Measurements from ENCODE around the gene POMC.
"Not testable (repeated sequence)": the region's sequence is repeated elsewhere in the genome, so short reads cannot be mapped to it uniquely, and the experiment has no call there.

Gene POMC

DNA sequence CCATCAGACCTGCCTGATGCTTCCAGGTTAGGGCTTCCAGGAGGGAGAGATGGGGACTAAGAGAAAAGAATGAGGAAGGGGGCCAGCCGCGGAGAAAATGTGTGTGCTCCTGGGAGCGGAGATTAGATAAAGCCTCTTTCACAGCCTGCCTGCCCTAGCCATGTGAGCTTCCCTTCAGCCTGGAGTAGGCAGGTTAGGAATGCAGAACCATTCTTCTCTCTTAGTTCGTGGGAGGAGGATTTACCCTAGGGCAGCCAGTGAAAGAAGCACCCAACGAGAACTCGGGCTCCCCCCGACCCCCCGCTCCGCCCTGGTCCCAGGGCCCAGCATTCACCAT is 36.1 kb downstream of the POMC start:
- Histone ChIP-seq H3K27ac (no peak overlapping the region), H3K4me3 (no peak overlapping the region), H3K27me3 (peaks cover 41 to 59% (median 52%) of the 10 kb centered on the region in 11 experiments), H3K4me1 (peaks cover 6 to 15% (median 11%) of the 10 kb centered on the region in 10 experiments; a peak in 12 of 20 replicates), H3K4me2 (peak overlapping the region in 1 of 11 experiments; percentile 35; a peak in 1 of 22 replicates), H3K36me3 (no peaks in the 10 kb centered on the region), H3K9me3 (replicated peaks in 1 of 11) (no peaks in the 10 kb centered on the region), H4K20me1 (peaks cover 0 to 3% (median 0%) of the 10 kb centered on the region in 11 experiments; a peak in 3 of 22 replicates), H3K9ac (no peak overlapping the region)
- TF ChIP-seq Cebpa-rat (IDR thresholded peaks at IDR 0.05) = no peak

DNA sequence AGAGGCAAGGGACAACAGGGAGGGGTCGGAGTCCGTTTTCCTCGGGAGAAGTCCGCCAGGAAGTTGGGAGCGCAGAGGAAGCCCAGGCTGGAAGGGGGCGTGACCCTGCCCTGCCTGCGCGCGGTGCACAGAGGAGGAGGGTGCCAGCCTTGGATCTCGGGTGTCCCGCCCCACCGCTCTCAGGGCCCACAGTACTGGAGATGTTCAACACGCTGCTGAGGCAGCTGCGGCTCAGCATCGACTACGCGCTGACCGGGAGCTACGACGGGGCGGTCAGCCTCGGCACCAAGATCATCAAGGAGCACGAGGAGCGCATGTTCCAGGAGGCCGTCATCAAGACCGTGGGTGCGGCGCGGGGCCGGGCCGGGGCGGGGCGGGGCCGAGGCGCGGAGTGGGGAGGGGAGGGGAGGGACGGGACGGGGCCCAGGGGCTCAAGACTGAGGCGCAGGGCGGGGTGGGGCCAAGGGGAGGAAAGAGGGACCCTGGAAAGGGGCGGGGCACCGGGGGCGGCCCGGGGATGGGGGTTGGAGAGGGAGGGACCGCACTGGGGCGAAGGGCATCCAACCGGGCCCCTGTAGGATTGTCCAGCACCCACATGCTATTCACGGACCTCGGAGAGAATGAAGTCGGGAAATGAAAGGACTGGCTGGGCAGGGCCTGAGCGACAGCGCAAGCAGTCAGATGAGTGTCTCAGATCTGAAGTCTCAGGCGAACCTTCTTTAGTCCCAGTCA is 36.6 kb downstream of the POMC start:
- Histone ChIP-seq H3K9ac (no peak overlapping the region), H3K36me3 (no peaks in the 10 kb centered on the region), H3K4me3 (peak overlapping the region in 1 of 10 experiments; percentile 12; a peak in 1 of 20 replicates), H3K4me2 (peak overlapping the region in 6 of 11 experiments; percentile 13 to 67 (median 41); a peak in 8 of 22 replicates), H3K27me3 (peaks cover 41 to 59% (median 52%) of the 10 kb centered on the region in 11 experiments), H3K9me3 (replicated peaks in 1 of 11) (no peaks in the 10 kb centered on the region), H3K4me1 (peaks cover 7 to 15% (median 11%) of the 10 kb centered on the region in 10 experiments; a peak in 12 of 20 replicates), H3K27ac (no peak overlapping the region), H4K20me1 (peaks cover 0 to 3% (median 0%) of the 10 kb centered on the region in 11 experiments; a peak in 3 of 22 replicates)
- TF ChIP-seq Cebpa-rat (IDR thresholded peaks at IDR 0.05) = no peak

DNA sequence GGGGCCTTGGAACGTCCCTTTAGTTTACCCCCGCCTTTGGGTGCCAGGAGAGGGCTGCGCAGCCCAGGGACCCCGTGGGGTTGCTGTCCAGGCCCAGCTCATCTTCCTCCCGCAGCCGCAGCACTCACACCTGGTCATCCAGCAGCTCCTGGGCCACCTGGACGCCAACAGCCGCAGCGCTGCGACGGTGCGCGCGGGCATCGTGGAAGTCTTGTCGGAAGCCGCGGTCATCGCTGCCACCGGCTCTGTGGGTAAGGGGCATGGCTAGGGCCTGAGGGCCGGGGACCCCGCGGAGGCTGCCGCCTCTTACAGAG is 37.2 kb downstream of the POMC start:
- H3K27ac ChIP-seq = no peak overlapping the region
- H3K36me3 ChIP-seq = no peaks in the 10 kb centered on the region
- no peak for TF ChIP-seq Cebpa-rat (IDR thresholded peaks at IDR 0.05)
- no peaks in the 10 kb centered on the region for H3K9me3 ChIP-seq (replicated peaks in 1 of 11)
- H3K27me3 ChIP-seq = peaks cover 41 to 59% (median 52%) of the 10 kb centered on the region in 11 experiments
- peaks cover 0 to 3% (median 0%) of the 10 kb centered on the region in 11 experiments; a peak in 3 of 22 replicates for H4K20me1 ChIP-seq
- peak overlapping the region in 6 of 11 experiments; percentile 13 to 67 (median 41); a peak in 8 of 22 replicates for H3K4me2 ChIP-seq
- peak overlapping the region in 1 of 10 experiments; percentile 12; a peak in 1 of 20 replicates for H3K4me3 ChIP-seq
- H3K9ac ChIP-seq = no peak overlapping the region
- peaks cover 11 to 18% (median 12%) of the 10 kb centered on the region in 10 experiments; a peak in 19 of 20 replicates for H3K4me1 ChIP-seq

DNA sequence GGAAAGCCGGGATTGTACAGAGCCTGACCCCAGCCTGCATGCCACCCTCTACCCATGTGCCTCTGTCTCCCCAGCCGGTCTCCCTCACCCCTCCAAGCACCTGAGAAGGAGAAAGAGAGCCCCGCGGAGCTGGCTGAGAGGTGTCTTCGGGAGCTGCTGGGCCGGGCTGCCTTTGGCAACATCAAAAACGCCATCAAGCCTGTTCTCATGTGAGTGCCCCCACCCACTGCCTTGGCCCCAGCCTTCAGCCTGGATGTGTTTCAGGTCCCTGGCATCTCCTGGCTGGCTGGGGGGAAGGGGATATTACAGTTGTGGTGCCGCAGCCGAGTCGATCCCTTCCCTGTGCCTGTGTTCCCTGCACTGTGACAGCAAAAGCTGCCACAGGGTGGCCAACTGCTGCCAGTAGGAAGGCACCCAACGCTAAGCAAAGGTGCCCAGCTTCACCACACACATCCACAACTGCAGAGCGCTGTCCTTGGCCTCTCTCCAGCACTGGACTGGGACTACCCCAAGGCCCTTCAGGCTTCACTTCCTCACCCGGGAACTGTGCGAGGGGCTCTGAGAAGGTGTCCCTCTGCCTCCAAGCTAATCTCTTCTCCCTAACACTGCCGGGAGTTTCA is 38.4 kb downstream of the POMC start:
- H3K4me3 ChIP-seq = no peak overlapping the region
- peaks cover 41 to 57% (median 52%) of the 10 kb centered on the region in 11 experiments for H3K27me3 ChIP-seq
- H3K36me3 ChIP-seq = no peaks in the 10 kb centered on the region
- peaks cover 0 to 3% (median 0%) of the 10 kb centered on the region in 11 experiments; a peak in 3 of 22 replicates for H4K20me1 ChIP-seq
- H3K9me3 ChIP-seq (replicated peaks in 1 of 11) = no peaks in the 10 kb centered on the region
- H3K27ac ChIP-seq = no peak overlapping the region
- TF ChIP-seq Cebpa-rat (IDR thresholded peaks at IDR 0.05) = no peak
- H3K4me2 ChIP-seq = no peak overlapping the region
- no peak overlapping the region for H3K9ac ChIP-seq
- peaks cover 11 to 30% (median 24%) of the 10 kb centered on the region in 10 experiments; a peak in 19 of 20 replicates for H3K4me1 ChIP-seq

DNA sequence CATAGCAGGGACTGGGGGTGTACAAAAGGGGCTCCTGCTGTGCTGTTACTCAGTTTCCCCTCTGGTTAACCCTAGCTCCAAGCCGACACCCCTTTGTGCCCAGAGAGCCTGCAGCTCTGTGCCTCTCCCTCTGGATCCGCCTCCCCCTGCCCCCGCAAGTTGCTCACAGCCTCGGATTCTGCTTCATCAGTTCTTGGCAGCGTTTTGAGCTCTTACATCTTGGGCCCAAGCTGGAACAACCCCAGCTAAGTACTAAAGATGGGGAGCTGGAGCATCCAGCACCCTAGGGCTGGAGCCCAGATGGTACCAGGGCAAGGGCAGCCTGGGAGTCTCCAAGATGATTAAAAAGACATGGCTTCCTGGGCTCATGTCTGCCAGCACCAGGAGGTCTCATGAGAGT is 40.7 kb downstream of the POMC start:
- TF ChIP-seq Cebpa-rat (IDR thresholded peaks at IDR 0.05) = no peak
- H3K4me2 ChIP-seq = peak overlapping the region in 6 of 11 experiments; percentile 1 to 92 (median 20); a peak in 6 of 22 replicates
- H3K27me3 ChIP-seq = peaks cover 28 to 33% (median 32%) of the 10 kb centered on the region in 11 experiments
- peaks cover 0 to 3% (median 0%) of the 10 kb centered on the region in 11 experiments; a peak in 3 of 22 replicates for H4K20me1 ChIP-seq
- H3K4me3 ChIP-seq = no peak overlapping the region
- no peak overlapping the region for H3K9ac ChIP-seq
- peaks cover 28 to 49% (median 43%) of the 10 kb centered on the region in 10 experiments for H3K4me1 ChIP-seq
- no peak overlapping the region for H3K27ac ChIP-seq
- no peaks in the 10 kb centered on the region for H3K9me3 ChIP-seq (replicated peaks in 1 of 11)
- no peaks in the 10 kb centered on the region for H3K36me3 ChIP-seq

DNA sequence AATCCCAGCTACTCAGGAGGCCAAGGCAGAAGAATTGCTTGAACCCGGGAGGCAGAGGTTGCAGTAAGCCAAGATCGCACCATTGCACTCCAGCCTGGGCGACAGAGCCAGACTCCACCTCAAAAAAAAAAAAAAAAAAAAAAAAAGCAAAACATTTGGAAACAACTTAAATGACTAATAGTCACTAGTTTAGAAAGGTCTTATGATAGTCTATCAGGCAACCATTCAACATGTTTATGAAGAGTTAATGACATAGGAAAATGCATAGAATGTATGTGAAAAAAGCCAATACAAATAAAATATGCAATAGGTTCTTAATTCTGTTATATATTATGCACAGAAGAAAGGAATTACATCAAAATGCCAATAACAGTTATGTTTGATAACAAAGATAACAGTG is 41.3 kb downstream of the POMC start:
- H3K36me3 ChIP-seq; H3K27ac ChIP-seq; H3K4me3 ChIP-seq; H3K9me3 ChIP-seq (replicated peaks in 1 of 11); H3K4me2 ChIP-seq; H4K20me1 ChIP-seq; H3K9ac ChIP-seq: not testable (repeated sequence)
- H3K27me3 ChIP-seq = peaks cover 22 to 28% (median 27%) of the 10 kb centered on the region in 11 experiments
- peaks cover 28 to 49% (median 43%) of the 10 kb centered on the region in 10 experiments for H3K4me1 ChIP-seq

DNA sequence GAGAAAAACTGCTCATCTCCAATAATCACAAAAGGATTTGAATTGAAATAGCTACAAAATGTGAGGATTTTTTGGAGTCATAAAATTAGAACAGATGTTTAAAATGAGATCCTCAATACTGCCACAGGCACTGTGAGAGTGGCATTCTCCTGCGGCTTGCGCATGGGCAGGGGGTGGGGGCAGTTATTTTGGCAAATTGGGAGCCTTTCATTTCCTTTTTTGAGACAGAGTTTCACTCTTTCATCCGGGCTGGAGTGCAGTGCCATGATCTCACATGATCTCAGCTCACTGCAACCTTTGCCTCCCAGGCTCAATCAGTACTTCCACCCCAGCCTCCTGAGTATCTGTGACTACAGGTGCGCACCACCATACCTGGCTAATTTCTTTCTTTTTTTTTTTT is 42.4 kb downstream of the POMC start:
- H3K4me2 ChIP-seq = peak overlapping the region in 8 of 11 experiments; percentile 11 to 60 (median 28); a peak in 14 of 22 replicates
- peaks cover 28 to 49% (median 43%) of the 10 kb centered on the region in 10 experiments for H3K4me1 ChIP-seq
- TF ChIP-seq Cebpa-rat (IDR thresholded peaks at IDR 0.05) = no peak

DNA sequence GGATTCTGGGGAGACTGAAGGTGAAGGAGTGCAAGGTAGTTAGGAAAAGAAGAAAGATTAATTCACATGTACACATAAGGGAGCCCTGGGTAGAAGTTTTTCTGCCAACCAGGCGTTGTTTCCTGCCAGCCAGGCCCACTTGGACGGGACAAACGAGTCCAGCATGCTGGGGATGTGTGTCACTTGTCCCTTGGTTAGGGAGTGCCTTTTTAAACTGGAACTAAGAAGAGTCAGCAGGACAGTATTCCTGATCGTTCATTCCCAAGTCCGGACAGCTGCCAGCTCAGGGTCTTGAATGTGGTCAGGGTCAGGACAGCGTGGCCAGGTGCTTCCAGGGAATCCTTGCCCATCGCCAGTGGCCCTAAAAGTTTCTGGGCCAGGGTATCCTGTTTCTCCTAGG is 43.2 kb downstream of the POMC start:
- no peak for TF ChIP-seq Cebpa-rat (IDR thresholded peaks at IDR 0.05)
- no peak overlapping the region for H3K27ac ChIP-seq
- no peak overlapping the region for H3K4me3 ChIP-seq
- H4K20me1 ChIP-seq = no peaks in the 10 kb centered on the region
- no peaks in the 10 kb centered on the region for H3K36me3 ChIP-seq
- peak overlapping the region in 5 of 11 experiments; percentile 18 to 77 (median 42); a peak in 8 of 22 replicates for H3K4me2 ChIP-seq
- peaks cover 5 to 9% (median 8%) of the 10 kb centered on the region in 11 experiments for H3K27me3 ChIP-seq
- peaks cover 28 to 49% (median 43%) of the 10 kb centered on the region in 10 experiments for H3K4me1 ChIP-seq
- no peaks in the 10 kb centered on the region for H3K9me3 ChIP-seq (replicated peaks in 1 of 11)
- H3K9ac ChIP-seq = no peak overlapping the region

More for the DNA sequence above, 42.4 kb downstream of the POMC start:
- no peak overlapping the region for H3K4me3 ChIP-seq
- H4K20me1 ChIP-seq = peaks cover 0 to under 1% (median 0%) of the 10 kb centered on the region in 11 experiments; a peak in 2 of 22 replicates
- no peak overlapping the region for H3K9ac ChIP-seq
- H3K27ac ChIP-seq = no peak overlapping the region
- no peaks in the 10 kb centered on the region for H3K36me3 ChIP-seq
- peaks cover 13 to 17% (median 16%) of the 10 kb centered on the region in 11 experiments for H3K27me3 ChIP-seq
- no peaks in the 10 kb centered on the region for H3K9me3 ChIP-seq (replicated peaks in 1 of 11)

DNA sequence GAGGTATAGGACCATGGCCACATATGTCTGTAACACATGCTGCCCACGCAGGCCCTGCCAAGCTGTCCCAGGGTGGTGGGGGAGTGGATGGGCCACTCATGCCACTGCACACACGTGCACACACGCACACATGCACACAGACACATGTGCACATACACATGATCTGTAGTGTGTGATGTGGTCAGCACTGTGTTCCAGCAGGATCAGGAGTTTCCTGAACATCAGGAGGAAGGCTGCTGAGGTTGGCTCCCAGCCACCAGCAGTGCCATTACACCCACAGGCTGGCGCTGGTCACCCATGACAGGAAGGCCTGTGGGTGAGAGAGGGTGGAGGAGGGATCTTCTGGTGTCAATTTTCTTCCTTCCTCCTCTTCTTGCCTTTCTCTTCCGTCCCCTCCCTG is 44.7 kb downstream of the POMC start:
- Histone ChIP-seq H3K4me2 (peak overlapping the region; percentile 60 to 81 (median 74)), H3K27ac (no peak overlapping the region), H3K36me3 (no peaks in the 10 kb centered on the region), H3K27me3 (no peaks in the 10 kb centered on the region; a peak in 2 of 22 replicates), H3K9me3 (replicated peaks in 1 of 11) (no peaks in the 10 kb centered on the region), H4K20me1 (no peaks in the 10 kb centered on the region), H3K9ac (peak overlapping the region in 1 of 11 experiments; percentile 9; a peak in 1 of 22 replicates), H3K4me3 (no peak overlapping the region), H3K4me1 (peaks cover 25 to 50% (median 42%) of the 10 kb centered on the region in 10 experiments)
- no peak for TF ChIP-seq Cebpa-rat (IDR thresholded peaks at IDR 0.05)
